ENCODE data around the gene TSEN15. TPM values are rescaled to one million over a fixed set of nuclear protein-coding genes. Genes with fewer than 3 reads are reported as not detected.

TSEN15 gene
- total RNA-seq, 4 donors from 2014 or later = 2.6 to 16.5 (median 8.0) TPM

DNA sequence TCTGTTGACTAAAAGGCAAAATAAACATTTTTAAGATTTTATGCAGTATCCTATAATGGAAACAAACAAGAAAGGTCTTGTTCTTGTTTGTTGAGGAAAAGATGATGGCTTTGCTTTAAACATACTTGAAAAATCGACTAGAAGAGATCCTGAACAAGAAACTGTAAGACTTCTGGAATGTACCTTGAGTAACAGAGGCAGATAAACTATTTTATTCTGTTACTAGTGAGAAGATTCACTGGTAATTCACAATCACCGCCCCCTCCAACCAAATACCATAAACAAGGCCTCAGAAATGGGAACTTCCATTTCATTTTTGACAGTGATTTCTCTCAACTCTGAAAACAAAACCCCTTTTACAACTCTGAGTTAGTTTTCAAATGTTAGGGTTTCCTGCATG is 18.1 kb downstream of the TSEN15 start:
- no peaks in the 10 kb centered on the region for H3K36me3 ChIP-seq
- H3K4me3 ChIP-seq = no peak overlapping the region
- TF ChIP-seq, protein P1, sequence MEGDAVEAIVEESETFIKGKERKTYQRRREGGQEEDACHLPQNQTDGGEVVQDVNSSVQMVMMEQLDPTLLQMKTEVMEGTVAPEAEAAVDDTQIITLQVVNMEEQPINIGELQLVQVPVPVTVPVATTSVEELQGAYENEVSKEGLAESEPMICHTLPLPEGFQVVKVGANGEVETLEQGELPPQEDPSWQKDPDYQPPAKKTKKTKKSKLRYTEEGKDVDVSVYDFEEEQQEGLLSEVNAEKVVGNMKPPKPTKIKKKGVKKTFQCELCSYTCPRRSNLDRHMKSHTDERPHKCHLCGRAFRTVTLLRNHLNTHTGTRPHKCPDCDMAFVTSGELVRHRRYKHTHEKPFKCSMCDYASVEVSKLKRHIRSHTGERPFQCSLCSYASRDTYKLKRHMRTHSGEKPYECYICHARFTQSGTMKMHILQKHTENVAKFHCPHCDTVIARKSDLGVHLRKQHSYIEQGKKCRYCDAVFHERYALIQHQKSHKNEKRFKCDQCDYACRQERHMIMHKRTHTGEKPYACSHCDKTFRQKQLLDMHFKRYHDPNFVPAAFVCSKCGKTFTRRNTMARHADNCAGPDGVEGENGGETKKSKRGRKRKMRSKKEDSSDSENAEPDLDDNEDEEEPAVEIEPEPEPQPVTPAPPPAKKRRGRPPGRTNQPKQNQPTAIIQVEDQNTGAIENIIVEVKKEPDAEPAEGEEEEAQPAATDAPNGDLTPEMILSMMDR (IDR thresholded peaks at IDR 0.05) = no peak
- TF ChIP-seq EP300 (IDR thresholded peaks at IDR 0.05; ENCODE audit: low read depth) = no peak
- no peak overlapping the region for H3K27ac ChIP-seq
- H3K4me1 ChIP-seq = no peaks in the 10 kb centered on the region
- DNase-seq = no peak
- intact Hi-C loops (cut with DNase I; ENCODE audit: low total_unique reads) (loop anchor here (10.0 kb wide), 2 partner anchors 155 to 595 kb away; no protein-coding TSS in a partner anchor), in situ Hi-C loops (cut with MboI; ENCODE audit: low pct_ligation_motif_present in 1 of 4, low pct_unique_long_range_greater_than_20kb in 1 of 4, low sequenced_read_pairs in 3 of 4) (no loop called here)
- H3K9me3 ChIP-seq = no peaks in the 10 kb centered on the region
- no peaks in the 10 kb centered on the region for H3K27me3 ChIP-seq
- 73 to 76% methylated on average over 2 of the region's 2 CpGs for WGBS, 2 donors (ENCODE audit: low coverage in 1 of 2)

DNA sequence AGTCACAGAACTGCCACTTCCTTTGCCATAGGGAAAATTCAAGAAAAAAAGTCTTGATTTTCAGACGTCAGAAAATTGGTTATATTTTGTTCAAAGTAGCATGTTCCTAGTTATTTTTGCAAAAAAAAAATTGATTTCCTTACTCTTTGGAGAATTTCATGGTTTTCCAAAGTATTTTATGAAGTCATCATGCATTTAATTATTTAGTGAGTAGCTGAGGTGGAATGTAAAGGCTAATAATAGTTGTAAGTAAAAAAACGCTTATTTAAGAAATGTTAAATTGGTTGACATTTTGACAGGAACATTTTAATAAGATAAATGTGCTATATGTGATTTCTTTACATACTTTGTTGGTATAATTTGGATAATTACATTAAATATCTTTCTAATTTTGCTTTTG is 20.8 kb downstream of the TSEN15 start:
- no peak for DNase-seq
- Histone ChIP-seq H3K27me3 (no peaks in the 10 kb centered on the region), H3K9me3 (no peaks in the 10 kb centered on the region), H3K36me3 (no peaks in the 10 kb centered on the region), H3K4me1 (peaks cover 0 to 14% (median 0%) of the 10 kb centered on the region in 4 donors), H3K27ac (no peak overlapping the region), H3K4me3 (no peak overlapping the region)
- WGBS, 2 donors (ENCODE audit: low coverage in 1 of 2) = 89 to 92% methylated on average over 2 of the region's 2 CpGs
- in situ Hi-C loops (cut with MboI; ENCODE audit: low pct_ligation_motif_present in 1 of 4, low pct_unique_long_range_greater_than_20kb in 1 of 4, low sequenced_read_pairs in 3 of 4) (no loop called here), intact Hi-C loops (cut with DNase I; ENCODE audit: low total_unique reads) (loop anchor here (10.0 kb wide), 2 partner anchors 152 to 592 kb away; no protein-coding TSS in a partner anchor)
- TF ChIP-seq POLR2A (IDR thresholded peaks at IDR 0.05) = no peak
- TF ChIP-seq POLR2AphosphoS5 (IDR thresholded peaks at IDR 0.05) = no peak
- TF ChIP-seq, protein P1 (IDR thresholded peaks at IDR 0.05) = no peak
- no peak for TF ChIP-seq EP300 (IDR thresholded peaks at IDR 0.05; ENCODE audit: low read depth)

DNA sequence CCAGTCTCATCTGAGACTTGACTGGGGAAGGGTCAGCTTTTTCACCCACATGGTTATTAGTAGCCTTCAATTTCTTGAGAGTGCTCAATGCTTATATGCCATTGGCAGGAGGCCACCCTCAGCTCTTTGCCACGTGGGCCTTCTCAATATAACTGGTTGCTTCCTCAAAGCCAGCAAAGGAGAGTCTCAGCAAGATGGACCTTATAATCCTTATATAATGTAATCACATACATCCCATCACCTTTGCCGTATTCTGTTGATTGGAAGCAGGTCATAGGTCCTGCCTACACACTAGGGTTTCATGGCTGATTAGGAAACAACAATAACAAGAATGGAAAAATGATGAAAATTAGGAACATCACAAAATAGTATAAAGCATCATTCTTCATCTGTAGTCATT is 22.9 kb downstream of the TSEN15 start:
- TF ChIP-seq POLR2AphosphoS5 (IDR thresholded peaks at IDR 0.05) (no peak), EP300 (IDR thresholded peaks at IDR 0.05; ENCODE audit: low read depth) (no peak), POLR2A (IDR thresholded peaks at IDR 0.05) (no peak)
- TF ChIP-seq, protein P1 (IDR thresholded peaks at IDR 0.05) = no peak
- H3K27me3 ChIP-seq = no peaks in the 10 kb centered on the region
- WGBS, 2 donors (ENCODE audit: low coverage in 1 of 2) = 83 to 88% methylated on average over 1 to 2 of the region's 2 CpGs
- H3K9me3 ChIP-seq = no peaks in the 10 kb centered on the region
- peak overlapping the region; percentile 7 to 54 (median 23) for H3K27ac ChIP-seq
- peaks cover 0 to 14% (median 0%) of the 10 kb centered on the region in 4 donors for H3K4me1 ChIP-seq
- intact Hi-C loops (cut with DNase I; ENCODE audit: low total_unique reads) = loop anchor here (10.0 kb wide), 2 partner anchors 150 to 590 kb away; no protein-coding TSS in a partner anchor
- DNase-seq = no peak
- in situ Hi-C loops (cut with MboI; ENCODE audit: low pct_ligation_motif_present in 1 of 4, low pct_unique_long_range_greater_than_20kb in 1 of 4, low sequenced_read_pairs in 3 of 4) = no loop called here
- H3K36me3 ChIP-seq = no peaks in the 10 kb centered on the region
- no peak overlapping the region for H3K4me3 ChIP-seq

DNA sequence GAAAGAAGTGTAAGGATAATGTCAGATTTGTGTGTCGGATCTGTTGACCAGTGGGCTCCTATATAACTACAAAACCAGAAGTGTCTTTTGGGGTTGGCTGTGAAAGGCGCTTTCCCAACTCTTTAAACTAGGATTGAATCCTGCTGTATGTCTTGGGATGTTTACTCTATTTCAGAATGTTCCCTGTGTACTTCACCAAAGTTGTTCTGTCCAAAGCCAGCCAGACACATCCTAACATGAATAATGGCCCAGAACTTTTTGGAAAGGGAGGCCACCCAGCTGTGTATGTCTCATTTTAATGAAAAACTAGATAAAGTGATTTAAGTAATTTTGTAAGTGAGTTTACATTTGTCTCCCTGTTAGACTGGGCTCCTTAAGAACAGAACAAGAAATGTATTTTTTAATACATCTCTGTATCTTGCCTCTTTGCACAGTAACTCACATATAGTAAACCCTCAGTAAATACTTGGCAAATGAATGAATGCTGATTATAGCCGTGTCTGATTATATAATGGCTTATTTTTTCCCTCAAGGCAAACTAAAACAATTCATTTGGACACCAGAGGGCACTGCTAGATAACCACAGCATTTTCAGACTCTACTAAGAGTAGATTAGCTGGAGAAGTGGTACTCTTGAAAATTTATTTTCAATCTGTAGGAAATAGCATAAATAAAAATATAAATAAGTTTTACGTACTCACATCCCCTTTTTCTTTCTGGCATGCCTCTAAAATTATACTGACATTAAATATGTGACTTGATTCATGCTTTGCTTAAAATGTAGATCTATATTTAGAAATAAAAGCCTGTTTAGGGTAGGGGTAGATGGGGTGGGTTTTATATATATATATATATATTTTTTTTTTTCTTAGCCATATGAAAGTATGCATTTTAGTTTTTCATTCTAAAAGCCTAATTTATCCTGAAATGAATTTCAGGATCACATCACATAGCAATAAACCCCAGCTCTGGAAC is 23.8 kb downstream of the TSEN15 start:
- DNase-seq = peak; percentile 15
- Histone ChIP-seq H3K9me3 (no peaks in the 10 kb centered on the region), H3K27me3 (no peaks in the 10 kb centered on the region), H3K27ac (peak overlapping the region; percentile 7 to 54 (median 23)), H3K4me3 (no peak overlapping the region), H3K36me3 (no peaks in the 10 kb centered on the region), H3K4me1 (peaks cover 0 to 14% (median 0%) of the 10 kb centered on the region in 4 donors)
- in situ Hi-C loops (cut with MboI; ENCODE audit: low pct_ligation_motif_present in 1 of 4, low pct_unique_long_range_greater_than_20kb in 1 of 4, low sequenced_read_pairs in 3 of 4) (loop anchor here (5.0 to 25.0 kb wide), 5 partner anchors 137 to 592 kb away; no protein-coding TSS in a partner anchor), intact Hi-C loops (cut with DNase I; ENCODE audit: low total_unique reads) (loop anchor here (10.0 kb wide), 2 partner anchors 149 to 589 kb away; no protein-coding TSS in a partner anchor)
- no peak for TF ChIP-seq EP300 (IDR thresholded peaks at IDR 0.05; ENCODE audit: low read depth)
- TF ChIP-seq POLR2AphosphoS5 (IDR thresholded peaks at IDR 0.05) = peak in 2 of 3 donors; percentile 40 to 45
- TF ChIP-seq POLR2A (IDR thresholded peaks at IDR 0.05) = no peak
- TF ChIP-seq, protein P1 (IDR thresholded peaks at IDR 0.05) = peak; percentile 67 to 77 (median 68)
- WGBS, 2 donors (ENCODE audit: low coverage in 1 of 2) = 40 to 43% methylated on average over 4 of the region's 4 CpGs

Measured in transverse colon (tissue), 4 donors.